CD14-positive monocyte (primary cell): ENCODE results near the gene KCNH3. TPM values are rescaled to one million over a fixed set of nuclear protein-coding genes. Genes with fewer than 3 reads are reported as not detected.

Source experiments
- DNase-seq, 3 donors: peaks; one replicate each; pipeline ENCODE4 v3.0.0-alpha.2; 2011 to 2022
- H2AFZ ChIP-seq: 2 replicates; pipeline ENCODE4 v1.6.0; 2012; ENCODE audit warnings: mild to moderate bottlenecking, low read depth, low read length, inconsistent platforms; ENCODE audit not compliant: insufficient read depth, poor library complexity, severe bottlenecking
- H3K27ac ChIP-seq, 2 donors: 1 replicate in 1 of 2; 2 replicates in 1 of 2; pipeline ENCODE4 v1.5.1; 2012 to 2013; ENCODE audit warnings: low read length in 2 of 2, control low read depth in 1 of 2, inconsistent platforms in 1 of 2, low read depth in 1 of 2, mild to moderate bottlenecking in 1 of 2
- H3K27me3 ChIP-seq, 2 donors: one replicate each; pipeline versions ENCODE4 v1.6.0 to v1.6.1; 2011 to 2013; ENCODE audit warnings: low read length in 2 of 2; ENCODE audit not compliant: control insufficient read depth in 2 of 2, insufficient read depth in 2 of 2
- H3K36me3 ChIP-seq, 2 donors: replicated peaks in 1 of 2; 1 replicate in 1 of 2; 2 replicates in 1 of 2; pipeline versions ENCODE4 v1.5.1 to v1.6.1; 2012 to 2013; ENCODE audit warnings: low read length in 2 of 2, control low read depth in 1 of 2, inconsistent platforms in 1 of 2, mild to moderate bottlenecking in 1 of 2; ENCODE audit not compliant: insufficient read depth in 2 of 2, control insufficient read depth in 1 of 2
- H3K4me1 ChIP-seq, 2 donors: 1 replicate in 1 of 2; 2 replicates in 1 of 2; pipeline versions ENCODE4 v1.5.1 to v1.6.1; 2012 to 2013; ENCODE audit warnings: low read length in 2 of 2, control low read depth in 1 of 2, inconsistent platforms in 1 of 2, mild to moderate bottlenecking in 1 of 2, moderate library complexity in 1 of 2; ENCODE audit not compliant: insufficient read depth in 2 of 2, control insufficient read depth in 1 of 2
- H3K4me2 ChIP-seq: replicated peaks from 2 replicates; pipeline ENCODE3; 2012; ENCODE audit warnings: low read length, moderate library complexity, mild to moderate bottlenecking; ENCODE audit not compliant: poor library complexity, severe bottlenecking; ENCODE audit errors: extremely low read depth
- H3K4me3 ChIP-seq, 3 experiments: fragments of 200-600 bp in 1 of 3; sonication (generic) in 1 of 3; replicated peaks in 1 of 3; 1 replicate in 2 of 3; 2 replicates in 1 of 3; pipeline ENCODE4 v1.5.1; 2011 to 2013; ENCODE audit warnings: low read length in 3 of 3, mild to moderate bottlenecking in 3 of 3, control low read depth in 2 of 3, low read depth in 2 of 3, inconsistent platforms in 1 of 3, moderate library complexity in 1 of 3
- H3K79me2 ChIP-seq: 2 replicates; pipeline ENCODE4 v1.6.0; 2012; ENCODE audit warnings: mild to moderate bottlenecking, control low read depth, inconsistent platforms, low read length, moderate library complexity; ENCODE audit not compliant: insufficient read depth
- H3K9ac ChIP-seq: 2 replicates; pipeline ENCODE4 v1.6.0; 2017; ENCODE audit warnings: low read length, mild to moderate bottlenecking; ENCODE audit not compliant: insufficient read depth, poor library complexity, severe bottlenecking
- H3K9me3 ChIP-seq, 2 donors: replicated peaks in 1 of 2; 1 replicate in 1 of 2; 2 replicates in 1 of 2; pipeline versions ENCODE4 v1.5.1 to v1.6.1; 2012 to 2013; ENCODE audit warnings: low read length in 2 of 2, control low read depth in 1 of 2; ENCODE audit not compliant: control insufficient read depth in 1 of 2, insufficient read depth in 1 of 2
- H4K20me1 ChIP-seq: 2 replicates; pipeline ENCODE4 v1.6.0; 2012; ENCODE audit warnings: mild to moderate bottlenecking, low read length, control low read depth, moderate library complexity; ENCODE audit not compliant: insufficient read depth
- H3K27ac Mint-ChIP-seq, 7 donors: one replicate each; pipeline ENCODE4 v1.8.0; 2020; ENCODE audit warnings: mild to moderate bottlenecking in 7 of 7, mixed read lengths in 7 of 7, moderate library complexity in 6 of 7, inconsistent platforms in 2 of 7
- H3K27me3 Mint-ChIP-seq, 3 donors: one replicate each; pipeline ENCODE4 v1.8.0; 2021 to 2022; ENCODE audit warnings: low read depth in 3 of 3, mild to moderate bottlenecking in 3 of 3, mixed read lengths in 3 of 3, moderate library complexity in 3 of 3, inconsistent platforms in 1 of 3
- H3K36me3 Mint-ChIP-seq, 2 donors: one replicate each; pipeline ENCODE4 v1.8.0; 2020; ENCODE audit warnings: mixed read lengths in 2 of 2, inconsistent platforms in 1 of 2, mild to moderate bottlenecking in 1 of 2
- H3K4me1 Mint-ChIP-seq: one replicate; pipeline ENCODE4 v1.8.0; 2020; ENCODE audit warnings: mild to moderate bottlenecking, mixed read lengths
- H3K4me3 Mint-ChIP-seq, 2 donors: one replicate each; pipeline ENCODE4 v1.8.0; 2020; ENCODE audit warnings: mild to moderate bottlenecking in 2 of 2, mixed read lengths in 2 of 2, moderate library complexity in 1 of 2
- H3K9me3 Mint-ChIP-seq, 7 donors: one replicate each; pipeline ENCODE4 v1.8.0; 2020 to 2022; ENCODE audit warnings: mixed read lengths in 7 of 7, mild to moderate bottlenecking in 6 of 7, moderate library complexity in 6 of 7, inconsistent platforms in 2 of 7
- WGBS: methylation state at CpG from one replicate; pipeline ENCODE4 v1.1.5; 2013; ENCODE audit warnings: missing lambda C conversion rate; ENCODE audit not compliant: insufficient coverage; 5-methylcytosine and 5-hydroxymethylcytosine counted together
- intact Hi-C, 2 donors: fragments of 100-400 bp; cut with micrococcal nuclease; formaldehyde crosslinking; loops; one replicate each; pipeline versions ENCODE4 v1.15.0 to v1.15.1; 2023
- polyA plus RNA-seq, 3 donors: library from polyadenylated mRNA; depleted of rRNA in 1 of 3; unstranded in 2 of 3; stranded (reverse) in 1 of 3; fragments of 300-500 nt in 2 of 3; fragments of >200 nt in 1 of 3; fragmentation: Illumina TruSeq in 2 of 3; gene quantifications; 1 replicate in 2 of 3; 2 replicates in 1 of 3; pipeline ENCODE4 v1.2.3, GENCODE V29; 2012 to 2021
- TF ChIP-seq, protein P1 (sequence below): fragments of 200-600 bp; IDR thresholded peaks from one replicate; pipeline ENCODE4 v1.8.0; 2022; ENCODE audit warnings: antibody characterized with exemption, mild to moderate bottlenecking

The KCNH3 gene
- polyA plus RNA-seq, 3 donors, result 1.3 to 18.2 (median 3.3) TPM

DNA sequence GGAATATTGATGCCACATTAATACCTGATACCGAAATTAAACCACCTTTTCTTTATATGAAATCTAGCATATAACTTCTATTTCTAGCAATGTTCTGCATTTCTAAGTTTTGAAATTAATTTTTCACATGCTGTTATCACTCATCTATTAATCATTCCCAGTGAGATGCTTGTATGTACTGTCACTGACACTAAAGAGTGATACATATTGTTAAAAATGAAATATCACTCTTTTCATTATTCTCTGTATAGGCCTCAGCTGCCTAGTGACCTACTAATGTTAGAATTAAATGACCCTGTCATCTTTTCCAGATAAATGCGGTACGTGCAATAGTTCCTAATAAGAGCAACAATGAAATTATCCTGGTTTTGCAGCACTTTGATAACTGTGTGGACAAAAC lies 49.7 kb upstream of the KCNH3 start:
- Histone ChIP-seq H3K79me2 (no peaks in the 10 kb centered on the region), H3K4me3 (no peak overlapping the region), H3K9me3 (no peaks in the 10 kb centered on the region), H3K4me2 (no peak overlapping the region), H3K27ac (no peak overlapping the region), H4K20me1 (no peaks in the 10 kb centered on the region), H3K9ac (no peak overlapping the region), H3K4me1 (no peaks in the 10 kb centered on the region), H3K27me3 (no peaks in the 10 kb centered on the region), H2AFZ (no peak overlapping the region), H3K36me3 (peaks cover 0 to 5% of the 10 kb centered on the region in 2 donors)
- Mint-ChIP-seq H3K4me1 (no peaks in the 10 kb centered on the region), H3K27me3 (no peaks in the 10 kb centered on the region), H3K9me3 (peaks cover 0 to 2% (median 0%) of the 10 kb centered on the region in 7 donors), H3K36me3 (peaks cover 9 to 26% of the 10 kb centered on the region in 2 donors), H3K4me3 (no peak overlapping the region), H3K27ac (no peak overlapping the region)
- TF ChIP-seq, protein P1, sequence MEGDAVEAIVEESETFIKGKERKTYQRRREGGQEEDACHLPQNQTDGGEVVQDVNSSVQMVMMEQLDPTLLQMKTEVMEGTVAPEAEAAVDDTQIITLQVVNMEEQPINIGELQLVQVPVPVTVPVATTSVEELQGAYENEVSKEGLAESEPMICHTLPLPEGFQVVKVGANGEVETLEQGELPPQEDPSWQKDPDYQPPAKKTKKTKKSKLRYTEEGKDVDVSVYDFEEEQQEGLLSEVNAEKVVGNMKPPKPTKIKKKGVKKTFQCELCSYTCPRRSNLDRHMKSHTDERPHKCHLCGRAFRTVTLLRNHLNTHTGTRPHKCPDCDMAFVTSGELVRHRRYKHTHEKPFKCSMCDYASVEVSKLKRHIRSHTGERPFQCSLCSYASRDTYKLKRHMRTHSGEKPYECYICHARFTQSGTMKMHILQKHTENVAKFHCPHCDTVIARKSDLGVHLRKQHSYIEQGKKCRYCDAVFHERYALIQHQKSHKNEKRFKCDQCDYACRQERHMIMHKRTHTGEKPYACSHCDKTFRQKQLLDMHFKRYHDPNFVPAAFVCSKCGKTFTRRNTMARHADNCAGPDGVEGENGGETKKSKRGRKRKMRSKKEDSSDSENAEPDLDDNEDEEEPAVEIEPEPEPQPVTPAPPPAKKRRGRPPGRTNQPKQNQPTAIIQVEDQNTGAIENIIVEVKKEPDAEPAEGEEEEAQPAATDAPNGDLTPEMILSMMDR, result no peak
- WGBS, result 100% methylated on average over 2 of the region's 3 CpGs
- no peak for DNase-seq
- intact Hi-C loops, result no loop called here

DNA sequence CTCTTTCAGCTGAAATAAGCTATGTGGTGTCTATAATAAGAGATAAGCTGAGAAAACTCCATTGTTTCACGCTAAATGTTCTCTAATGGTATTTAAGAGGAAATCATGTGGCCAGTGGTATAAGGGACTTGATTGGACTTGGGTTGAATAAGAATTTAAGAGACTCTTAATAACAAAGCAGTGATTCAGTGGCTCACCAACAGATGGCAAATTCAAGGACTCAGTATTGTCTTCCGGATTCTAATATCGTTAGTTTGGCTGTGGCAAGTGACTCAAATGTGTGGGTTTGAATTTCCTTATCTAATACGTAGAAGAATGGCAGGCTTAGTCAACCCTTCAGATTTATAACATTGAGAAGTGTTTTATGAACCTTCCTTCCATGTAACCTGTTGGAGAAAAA lies 49.1 kb upstream of the KCNH3 start:
- Histone ChIP-seq H3K9ac (no peak overlapping the region), H3K27me3 (no peaks in the 10 kb centered on the region), H3K27ac (no peak overlapping the region), H3K4me2 (no peak overlapping the region), H3K9me3 (no peaks in the 10 kb centered on the region), H2AFZ (no peak overlapping the region), H3K36me3 (peaks cover 0 to 5% of the 10 kb centered on the region in 2 donors), H4K20me1 (no peaks in the 10 kb centered on the region), H3K4me3 (no peak overlapping the region), H3K4me1 (no peaks in the 10 kb centered on the region), H3K79me2 (no peaks in the 10 kb centered on the region)
- H3K9me3 Mint-ChIP-seq, result peaks cover 0 to 2% (median 0%) of the 10 kb centered on the region in 7 donors
- no peak overlapping the region for H3K4me3 Mint-ChIP-seq
- WGBS, result 100% methylated on average over 1 of the region's 4 CpGs
- no peaks in the 10 kb centered on the region for H3K27me3 Mint-ChIP-seq
- DNase-seq, result no peak
- H3K4me1 Mint-ChIP-seq, result no peaks in the 10 kb centered on the region
- H3K27ac Mint-ChIP-seq, result no peak overlapping the region
- H3K36me3 Mint-ChIP-seq, result peaks cover 10 to 27% of the 10 kb centered on the region in 2 donors
- intact Hi-C loops, result no loop called here
- TF ChIP-seq, protein P1, result no peak
